ENCODE measurements around the gene ZNF536. TPM values are rescaled to one million over a fixed set of nuclear protein-coding genes. Genes with fewer than 3 reads are reported as not detected.

The ZNF536 gene
- total and polyA plus RNA-seq, 2 of the 4 experiments (the other 2 are of a cell fraction), result not detected

DNA sequence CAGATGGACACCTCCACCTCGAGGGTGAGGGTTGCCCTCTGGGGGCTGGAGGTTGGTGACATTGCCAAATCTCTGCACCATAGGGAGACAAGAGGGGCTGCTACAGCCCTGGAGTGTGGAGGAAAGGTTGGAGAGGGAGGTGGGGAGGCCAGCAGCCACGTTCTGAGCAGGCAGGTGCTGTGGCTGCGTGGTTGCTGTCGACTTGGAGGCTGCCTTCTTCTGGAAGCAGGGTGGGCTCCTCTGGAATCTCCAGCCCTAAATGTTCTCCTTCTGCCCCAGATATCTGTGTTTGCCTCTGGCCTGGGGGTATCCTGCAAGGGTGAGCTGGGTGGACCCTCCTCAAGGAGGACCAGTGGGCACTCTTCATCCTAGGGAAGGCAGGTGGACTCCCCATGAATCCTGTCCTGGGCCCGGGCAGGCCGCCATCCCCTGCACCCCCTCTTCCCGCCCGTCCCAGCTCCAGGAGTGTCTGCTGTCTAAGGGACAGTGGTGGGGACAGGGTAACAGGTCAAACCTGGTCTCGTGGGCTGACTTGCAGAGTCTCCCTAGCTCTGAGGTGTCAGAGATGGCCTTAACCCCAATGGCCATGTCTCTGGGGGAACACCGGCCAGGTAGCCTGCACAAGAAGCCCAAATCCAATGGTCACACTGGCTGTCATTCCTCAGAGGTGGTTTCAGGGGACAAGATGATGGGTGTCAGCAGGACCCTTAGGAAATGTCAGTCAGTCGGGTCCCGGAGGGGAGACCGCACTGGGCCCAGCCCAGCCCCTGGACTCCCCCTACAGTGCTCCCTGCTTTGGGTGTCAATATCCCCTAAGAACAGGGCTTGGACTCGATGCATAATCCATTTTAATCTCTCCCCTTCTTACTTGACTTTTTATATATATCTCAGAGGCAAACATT is 32.3 kb upstream of the ZNF536 start:
- 64% methylated on average over 4 of the region's 14 CpGs; no CpG with 5 or more reads in 1 of the 2 experiments for WGBS, 2 experiments (ENCODE audit: extremely low coverage in 2 of 2, insufficient read length in 1 of 2)
- CTCF ChIA-PET, result no interaction called here
- TF ChIP-seq FOS (IDR thresholded peaks at IDR 0.05; ENCODE audit: low read depth, low read length) (no peak), NFE2L2 (IDR thresholded peaks at IDR 0.05; ENCODE audit: low read depth, low read length) (no peak), POLR2A (IDR thresholded peaks at IDR 0.05; ENCODE audit: low read depth, low read length) (no peak), CHD1 (IDR thresholded peaks at IDR 0.05; ENCODE audit: low read depth, low read length) (no peak), MAFK (IDR thresholded peaks at IDR 0.05; ENCODE audit: low read depth, low read length) (no peak), SMC3 (IDR thresholded peaks at IDR 0.05; ENCODE audit: low read depth, low read length) (no peak), RFX5 (IDR thresholded peaks at IDR 0.05; ENCODE audit: low read depth, low read length) (no peak), CEBPB (IDR thresholded peaks at IDR 0.05; ENCODE audit: low read depth, low read length) (no peak), MXI1 (IDR thresholded peaks at IDR 0.05; ENCODE audit: borderline replicate concordance, low read depth, low read length) (no peak), BHLHE40 (IDR thresholded peaks at IDR 0.05; ENCODE audit: low read depth, low read length) (no peak), RAD21 (IDR thresholded peaks at IDR 0.05; ENCODE audit: low read length) (no peak), RCOR1 (IDR thresholded peaks at IDR 0.05; ENCODE audit: insufficient replicate concordance, low read length) (no peak), MAZ (IDR thresholded peaks at IDR 0.05; ENCODE audit: borderline replicate concordance, low read depth, low read length) (no peak)
- TF ChIP-seq, protein P1, sequence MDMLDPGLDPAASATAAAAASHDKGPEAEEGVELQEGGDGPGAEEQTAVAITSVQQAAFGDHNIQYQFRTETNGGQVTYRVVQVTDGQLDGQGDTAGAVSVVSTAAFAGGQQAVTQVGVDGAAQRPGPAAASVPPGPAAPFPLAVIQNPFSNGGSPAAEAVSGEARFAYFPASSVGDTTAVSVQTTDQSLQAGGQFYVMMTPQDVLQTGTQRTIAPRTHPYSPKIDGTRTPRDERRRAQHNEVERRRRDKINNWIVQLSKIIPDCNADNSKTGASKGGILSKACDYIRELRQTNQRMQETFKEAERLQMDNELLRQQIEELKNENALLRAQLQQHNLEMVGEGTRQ (IDR thresholded peaks at IDR 0.05; ENCODE audit: low read depth, low read length), result no peak
- TF ChIP-seq, protein P2, sequence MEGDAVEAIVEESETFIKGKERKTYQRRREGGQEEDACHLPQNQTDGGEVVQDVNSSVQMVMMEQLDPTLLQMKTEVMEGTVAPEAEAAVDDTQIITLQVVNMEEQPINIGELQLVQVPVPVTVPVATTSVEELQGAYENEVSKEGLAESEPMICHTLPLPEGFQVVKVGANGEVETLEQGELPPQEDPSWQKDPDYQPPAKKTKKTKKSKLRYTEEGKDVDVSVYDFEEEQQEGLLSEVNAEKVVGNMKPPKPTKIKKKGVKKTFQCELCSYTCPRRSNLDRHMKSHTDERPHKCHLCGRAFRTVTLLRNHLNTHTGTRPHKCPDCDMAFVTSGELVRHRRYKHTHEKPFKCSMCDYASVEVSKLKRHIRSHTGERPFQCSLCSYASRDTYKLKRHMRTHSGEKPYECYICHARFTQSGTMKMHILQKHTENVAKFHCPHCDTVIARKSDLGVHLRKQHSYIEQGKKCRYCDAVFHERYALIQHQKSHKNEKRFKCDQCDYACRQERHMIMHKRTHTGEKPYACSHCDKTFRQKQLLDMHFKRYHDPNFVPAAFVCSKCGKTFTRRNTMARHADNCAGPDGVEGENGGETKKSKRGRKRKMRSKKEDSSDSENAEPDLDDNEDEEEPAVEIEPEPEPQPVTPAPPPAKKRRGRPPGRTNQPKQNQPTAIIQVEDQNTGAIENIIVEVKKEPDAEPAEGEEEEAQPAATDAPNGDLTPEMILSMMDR (conservative IDR thresholded peaks at IDR 0.05; ENCODE audit: low read depth, low read length), result no peak

More for the DNA sequence above, 32.3 kb upstream of the ZNF536 start:
- H3K14ac ChIP-seq (replicated peaks; ENCODE audit: low read depth, low read length), result no peak overlapping the region
- no peak overlapping the region for H2AK9ac ChIP-seq (replicated peaks; ENCODE audit: low read depth, low read length, poor library complexity)
- dilution Hi-C loops (cut with HindIII; ENCODE audit: low sequenced_read_pairs, unreplicated experiment), result no loop called here
- H2BK5ac ChIP-seq (ENCODE audit: low read depth, low read length, poor library complexity, severe bottlenecking), result no peak overlapping the region
- H3K79me1 ChIP-seq (ENCODE audit: low read depth in 1 of 2, low read length in 2 of 2), result no peaks in the 10 kb centered on the region
- H3K4ac ChIP-seq (ENCODE audit: low read depth, low read length), result no peak overlapping the region
- no peaks in the 10 kb centered on the region for H3K27me3 ChIP-seq (ENCODE audit: control insufficient read depth, insufficient read depth, low read length)
- no peak overlapping the region for H2BK15ac ChIP-seq (ENCODE audit: low read depth, low read length)
- intact Hi-C loops (cut with micrococcal nuclease), result no loop called here
- H4K91ac ChIP-seq (ENCODE audit: insufficient read depth, low read depth, low read length), result no peak overlapping the region
- H2AK5ac ChIP-seq (ENCODE audit: low read depth, low read length), result no peak overlapping the region
- peaks cover 38% of the 10 kb centered on the region for H3K9me3 ChIP-seq (ENCODE audit: control insufficient read depth, insufficient read depth, low read length)
- H3K9ac ChIP-seq (ENCODE audit: low read depth, low read length), result no peak overlapping the region
- in situ Hi-C loops (cut with MboI; ENCODE audit: low sequenced_read_pairs), result no loop called here
- ATAC-seq (ENCODE audit: low read depth) (no peak), DNase-seq (no peak)
- no peak overlapping the region for H2BK120ac ChIP-seq (ENCODE audit: low read depth, low read length)
- no peak overlapping the region for H3K4me2 ChIP-seq (ENCODE audit: low read depth, low read length)
- no peak overlapping the region for H3K27ac ChIP-seq (ENCODE audit: insufficient read depth, low read length)
- H3K56ac ChIP-seq (ENCODE audit: extremely low read depth, insufficient read depth, low read length), result no peak overlapping the region
- no peak overlapping the region for H2BK20ac ChIP-seq (ENCODE audit: low read depth, low read length)
- no peak overlapping the region for H4K8ac ChIP-seq (ENCODE audit: low read depth in 2 of 2, low read length in 2 of 2)
- H3K4me1 ChIP-seq (ENCODE audit: control insufficient read depth, insufficient read depth, low read length), result no peaks in the 10 kb centered on the region
- H3K9me1 ChIP-seq (ENCODE audit: insufficient read depth, low read length), result no peaks in the 10 kb centered on the region
- H3K23ac ChIP-seq (ENCODE audit: low read depth, low read length), result no peak overlapping the region
- BruUV-seq (replicated peaks), result no TSS peak
- POLR2A ChIA-PET (ENCODE audit: unreplicated experiment), result no interaction called here
- no peak overlapping the region for H2AFZ ChIP-seq (replicated peaks; ENCODE audit: low read length, poor library complexity)
- H4K5ac ChIP-seq (ENCODE audit: low read depth, low read length), result no peak overlapping the region
- H3K36me3 ChIP-seq (ENCODE audit: control insufficient read depth, insufficient read depth, low read length), result no peaks in the 10 kb centered on the region
- H4K20me1 ChIP-seq (ENCODE audit: insufficient read depth, low read length), result no peaks in the 10 kb centered on the region
- H3K18ac ChIP-seq (ENCODE audit: low read depth, low read length), result no peak overlapping the region
- H3K4me3 ChIP-seq (ENCODE audit: insufficient read depth, low read depth, low read length), result no peak overlapping the region

Measured in IMR-90 (cell line).